Measurements from ENCODE around the gene RPS19. TPM values are rescaled to one million over a fixed set of nuclear protein-coding genes. Genes with fewer than 3 reads are reported as not detected.

The RPS19 gene
- total RNA-seq, 4 donors from 2014 or later = 893 to 1,378 (median 1,179) TPM

DNA sequence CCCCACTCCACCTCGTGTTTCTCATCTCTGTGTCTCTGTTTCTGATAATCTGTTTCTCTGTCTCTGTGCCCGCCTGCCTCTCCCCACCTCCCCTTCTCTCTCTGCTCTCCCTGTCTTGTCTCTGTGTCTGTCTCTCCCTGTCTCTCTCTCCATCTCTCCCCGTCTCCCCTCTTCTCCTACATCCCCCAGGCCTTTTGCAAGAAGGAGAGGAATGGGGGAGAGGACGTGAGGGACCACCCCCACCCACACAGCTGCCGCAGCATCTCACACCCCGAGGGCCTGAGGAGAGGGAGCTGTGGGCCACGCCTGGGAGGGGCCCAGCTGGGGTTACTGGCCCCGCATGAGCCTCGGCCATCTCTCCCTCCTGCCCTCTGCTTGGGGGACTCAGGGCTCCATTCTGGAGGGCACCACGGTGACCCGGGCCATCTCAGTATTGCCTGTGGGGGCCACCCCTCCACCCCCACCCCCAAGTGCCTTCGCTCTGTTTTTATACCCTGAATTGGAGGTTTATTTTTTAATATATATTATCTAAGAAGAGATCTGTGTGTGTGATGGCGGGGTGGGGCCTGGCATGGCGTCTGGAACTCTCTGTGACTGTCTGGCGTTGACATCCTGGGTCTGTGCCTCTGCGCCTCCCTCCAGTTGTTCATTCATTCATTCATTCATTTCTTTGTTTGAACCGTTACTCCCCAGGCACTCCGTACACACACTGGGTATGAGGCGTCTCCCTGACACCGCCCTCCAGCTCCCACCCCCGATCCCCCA lies 47.0 kb downstream of the RPS19 start:
- H3K27me3 ChIP-seq = peaks cover 0 to 25% (median 9%) of the 10 kb centered on the region in 4 donors
- H3K4me3 ChIP-seq = no peak overlapping the region
- H3K36me3 ChIP-seq = peaks cover 36 to 62% (median 56%) of the 10 kb centered on the region in 4 donors
- no peak for DNase-seq (ENCODE audit: extremely low spot score)
- H3K27ac ChIP-seq (replicated peaks in 1 of 4) = no peak overlapping the region
- TF ChIP-seq POLR2A (IDR thresholded peaks at IDR 0.05; ENCODE audit: low read depth) = no peak
- TF ChIP-seq, protein P1, sequence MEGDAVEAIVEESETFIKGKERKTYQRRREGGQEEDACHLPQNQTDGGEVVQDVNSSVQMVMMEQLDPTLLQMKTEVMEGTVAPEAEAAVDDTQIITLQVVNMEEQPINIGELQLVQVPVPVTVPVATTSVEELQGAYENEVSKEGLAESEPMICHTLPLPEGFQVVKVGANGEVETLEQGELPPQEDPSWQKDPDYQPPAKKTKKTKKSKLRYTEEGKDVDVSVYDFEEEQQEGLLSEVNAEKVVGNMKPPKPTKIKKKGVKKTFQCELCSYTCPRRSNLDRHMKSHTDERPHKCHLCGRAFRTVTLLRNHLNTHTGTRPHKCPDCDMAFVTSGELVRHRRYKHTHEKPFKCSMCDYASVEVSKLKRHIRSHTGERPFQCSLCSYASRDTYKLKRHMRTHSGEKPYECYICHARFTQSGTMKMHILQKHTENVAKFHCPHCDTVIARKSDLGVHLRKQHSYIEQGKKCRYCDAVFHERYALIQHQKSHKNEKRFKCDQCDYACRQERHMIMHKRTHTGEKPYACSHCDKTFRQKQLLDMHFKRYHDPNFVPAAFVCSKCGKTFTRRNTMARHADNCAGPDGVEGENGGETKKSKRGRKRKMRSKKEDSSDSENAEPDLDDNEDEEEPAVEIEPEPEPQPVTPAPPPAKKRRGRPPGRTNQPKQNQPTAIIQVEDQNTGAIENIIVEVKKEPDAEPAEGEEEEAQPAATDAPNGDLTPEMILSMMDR (IDR thresholded peaks at IDR 0.05) = no peak
- no peak for TF ChIP-seq POLR2AphosphoS5 (IDR thresholded peaks at IDR 0.05)
- no peak for TF ChIP-seq EP300 (IDR thresholded peaks at IDR 0.05)
- intact Hi-C loops (cut with DNase I) = no loop called here
- 78% methylated on average over 21 of the region's 21 CpGs for WGBS
- H3K4me1 ChIP-seq = no peaks in the 10 kb centered on the region
- no peaks in the 10 kb centered on the region for H3K9me3 ChIP-seq

DNA sequence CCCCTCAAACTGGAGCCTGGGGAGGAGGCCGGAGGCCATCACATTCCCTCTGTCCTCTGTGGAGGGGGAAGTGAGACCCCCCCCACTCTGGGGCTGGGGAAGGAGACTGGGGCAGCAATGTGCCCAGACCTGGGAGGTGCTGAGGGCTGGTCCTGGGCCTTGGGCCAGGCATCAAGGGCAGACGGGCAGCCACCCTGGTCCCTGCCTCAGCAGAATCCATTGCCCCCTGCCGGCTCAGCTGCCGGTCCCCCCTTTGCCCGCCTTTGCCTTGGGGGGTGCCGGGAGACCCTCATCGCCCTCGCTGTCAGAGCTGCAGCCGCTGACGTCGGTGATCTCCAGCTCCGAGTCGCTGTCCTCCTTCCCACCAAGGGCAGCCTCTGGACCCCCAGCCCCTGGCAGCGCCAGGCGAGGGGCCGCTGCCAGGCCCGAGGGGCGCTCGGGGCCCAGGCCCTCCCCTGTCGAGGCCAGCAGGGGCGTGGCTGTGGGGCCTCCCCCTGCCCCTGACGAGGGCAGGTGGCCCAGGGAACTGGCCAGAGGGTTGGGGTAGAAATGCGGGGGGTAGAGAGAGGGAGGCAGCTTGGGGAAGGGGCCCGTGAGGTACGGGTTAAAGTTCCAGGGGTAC lies 48.0 kb downstream of the RPS19 start:
- H3K9me3 ChIP-seq = no peaks in the 10 kb centered on the region
- peaks cover 0 to 9% (median 7%) of the 10 kb centered on the region in 4 donors for H3K4me1 ChIP-seq
- H3K27ac ChIP-seq (replicated peaks in 1 of 4) = no peak overlapping the region
- DNase-seq (ENCODE audit: extremely low spot score) = no peak
- peaks cover 0 to 35% (median 17%) of the 10 kb centered on the region in 4 donors for H3K27me3 ChIP-seq
- TF ChIP-seq EP300 (IDR thresholded peaks at IDR 0.05) = no peak
- TF ChIP-seq POLR2AphosphoS5 (IDR thresholded peaks at IDR 0.05) = no peak
- TF ChIP-seq, protein P1 (IDR thresholded peaks at IDR 0.05) = no peak
- TF ChIP-seq POLR2A (IDR thresholded peaks at IDR 0.05; ENCODE audit: low read depth) = no peak
- intact Hi-C loops (cut with DNase I) = no loop called here
- H3K4me3 ChIP-seq = no peak overlapping the region
- WGBS = 69% methylated on average over 10 of the region's 25 CpGs
- H3K36me3 ChIP-seq = peaks cover 26 to 52% (median 46%) of the 10 kb centered on the region in 4 donors

DNA sequence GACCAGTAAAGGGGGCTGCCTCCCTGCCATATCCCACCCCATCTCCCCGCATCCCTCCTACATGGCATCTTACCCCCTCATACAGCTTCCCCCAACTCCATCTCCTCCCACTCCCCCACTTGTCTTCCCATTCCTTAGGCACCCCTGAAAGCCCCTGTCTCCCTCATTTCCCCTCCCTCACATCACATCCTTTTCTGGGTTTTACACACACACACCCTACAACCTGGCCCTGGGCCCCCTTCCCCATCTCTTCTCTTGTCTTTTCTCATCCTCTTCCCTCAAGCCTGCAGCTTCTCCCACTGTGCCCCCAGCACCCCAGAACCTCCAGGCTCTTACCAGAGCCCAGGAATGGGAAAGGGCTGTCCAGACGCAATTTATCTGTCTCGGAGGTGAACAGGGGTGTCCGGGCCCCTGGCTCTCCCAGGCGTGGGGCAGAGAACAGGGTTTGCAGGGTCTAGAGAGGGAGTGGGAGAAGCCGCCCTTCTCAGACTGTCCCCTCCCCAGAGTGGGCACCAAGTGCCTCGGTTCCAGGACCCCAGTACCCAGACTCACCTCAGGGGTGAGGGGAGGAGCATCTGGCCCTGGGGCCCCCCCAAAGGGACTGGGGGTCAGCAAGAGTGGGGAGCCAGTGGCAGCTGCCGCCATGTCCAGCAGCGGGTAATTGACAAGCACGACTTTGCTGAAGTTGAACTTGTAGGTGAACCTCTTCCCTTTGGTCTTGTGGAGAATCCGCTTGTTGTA lies 48.8 kb downstream of the RPS19 start:
- H3K4me3 ChIP-seq = no peak overlapping the region
- TF ChIP-seq POLR2A (IDR thresholded peaks at IDR 0.05; ENCODE audit: low read depth) = no peak
- TF ChIP-seq POLR2AphosphoS5 (IDR thresholded peaks at IDR 0.05) = no peak
- TF ChIP-seq, protein P1 (IDR thresholded peaks at IDR 0.05) = no peak
- TF ChIP-seq EP300 (IDR thresholded peaks at IDR 0.05) = no peak
- DNase-seq (ENCODE audit: extremely low spot score) = no peak
- peaks cover 0 to 15% (median 12%) of the 10 kb centered on the region in 4 donors for H3K4me1 ChIP-seq
- WGBS = 75% methylated on average over 11 of the region's 11 CpGs
- no peak overlapping the region for H3K27ac ChIP-seq (replicated peaks in 1 of 4)
- H3K9me3 ChIP-seq = no peaks in the 10 kb centered on the region
- H3K36me3 ChIP-seq = peaks cover 18 to 44% (median 38%) of the 10 kb centered on the region in 4 donors
- intact Hi-C loops (cut with DNase I) = no loop called here
- peaks cover 5 to 43% (median 25%) of the 10 kb centered on the region in 4 donors for H3K27me3 ChIP-seq

DNA sequence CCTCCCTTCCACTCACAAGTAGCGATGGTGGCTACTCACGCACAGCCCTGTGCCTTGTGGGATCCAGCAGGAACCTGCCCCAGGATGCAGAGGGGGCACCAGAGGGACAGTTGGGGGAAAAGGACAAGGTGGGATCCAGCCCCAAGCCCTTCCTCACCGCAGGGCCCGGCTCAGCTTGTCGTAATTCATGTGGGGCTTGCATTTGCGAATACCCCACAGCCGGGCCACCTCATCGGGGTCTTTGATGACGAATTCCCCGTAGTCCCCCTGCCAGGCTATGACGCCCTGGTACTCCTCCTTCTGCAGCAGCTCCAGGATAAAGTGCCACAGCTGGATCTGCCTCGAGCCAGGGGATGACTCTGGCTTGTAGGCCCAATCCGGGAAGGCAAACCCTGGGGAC lies 49.7 kb downstream of the RPS19 start:
- Histone ChIP-seq H3K27ac (replicated peaks in 1 of 4) (no peak overlapping the region), H3K4me3 (no peak overlapping the region), H3K4me1 (peaks cover 0 to 15% (median 12%) of the 10 kb centered on the region in 4 donors), H3K27me3 (peaks cover 5 to 49% (median 29%) of the 10 kb centered on the region in 4 donors), H3K36me3 (peaks cover 10 to 36% (median 30%) of the 10 kb centered on the region in 4 donors), H3K9me3 (no peaks in the 10 kb centered on the region)
- TF ChIP-seq, protein P1 (IDR thresholded peaks at IDR 0.05) = no peak
- TF ChIP-seq EP300 (IDR thresholded peaks at IDR 0.05) = no peak
- WGBS = 67% methylated on average over 2 of the region's 13 CpGs
- no peak for DNase-seq (ENCODE audit: extremely low spot score)
- intact Hi-C loops (cut with DNase I) = no loop called here

Data from esophagus muscularis mucosa (tissue), 4 donors.